Aorta (tissue), 5 donors: ENCODE results near the gene CHCHD2. TPM values are rescaled to one million over a fixed set of nuclear protein-coding genes. Genes with fewer than 3 reads are reported as not detected.
A peak's percentile ranks its signal among the peaks of the same experiment; 100 is the strongest.
"Not testable (repeated sequence)": the region's sequence is repeated elsewhere in the genome, so short reads cannot be mapped to it uniquely, and the experiment has no call there.

ENCODE experiments used
- ATAC-seq: fragments of 200-7000 bp; cut with Tn5 transposase; one replicate; pipeline ENCODE4 v1.9.1; 2022; ENCODE audit warnings: moderate library complexity; ENCODE audit not compliant: low FRiP score
- DNase-seq, 2 donors: peaks; one replicate each; pipeline ENCODE4 v3.0.0-alpha.2; 2020
- H3K27ac ChIP-seq, 2 donors: one replicate each; pipeline ENCODE4 v1.5.1; 2013; ENCODE audit warnings: low read length in 2 of 2, mild to moderate bottlenecking in 2 of 2, moderate library complexity in 2 of 2, control low read depth in 1 of 2, inconsistent platforms in 1 of 2, low read depth in 1 of 2
- H3K27me3 ChIP-seq, 2 donors: one replicate each; pipeline ENCODE4 v1.6.1; 2013; ENCODE audit warnings: control low read depth in 1 of 2, low read length in 1 of 2, mild to moderate bottlenecking in 1 of 2, moderate library complexity in 1 of 2; ENCODE audit not compliant: insufficient read depth in 2 of 2, control insufficient read depth in 1 of 2
- H3K36me3 ChIP-seq, 2 donors: one replicate each; pipeline ENCODE4 v1.6.1; 2013; ENCODE audit warnings: control low read depth in 1 of 2, low read length in 1 of 2, mild to moderate bottlenecking in 1 of 2; ENCODE audit not compliant: insufficient read depth in 2 of 2, control insufficient read depth in 1 of 2
- H3K4me1 ChIP-seq, 2 donors: one replicate each; pipeline ENCODE4 v1.6.1; 2013; ENCODE audit warnings: low read length in 2 of 2, control low read depth in 1 of 2, mild to moderate bottlenecking in 1 of 2, moderate library complexity in 1 of 2; ENCODE audit not compliant: insufficient read depth in 2 of 2, control insufficient read depth in 1 of 2
- H3K4me3 ChIP-seq, 2 donors: one replicate each; pipeline ENCODE4 v1.5.1; 2013; ENCODE audit warnings: low read length in 2 of 2, control low read depth in 1 of 2, mild to moderate bottlenecking in 1 of 2
- H3K9me3 ChIP-seq: one replicate; pipeline ENCODE4 v1.6.1; 2013; ENCODE audit warnings: mild to moderate bottlenecking, low read length; ENCODE audit not compliant: control insufficient read depth
- WGBS, 2 donors: extraction: QIAGEN DNeasy Blood & Tissue Kit; methylation state at CpG; one replicate each; pipeline ENCODE4 v1.1.7; 2013; 5-methylcytosine and 5-hydroxymethylcytosine counted together
- intact Hi-C, 2 donors: fragments of 100-400 bp; cut with DNase I; formaldehyde crosslinking; loops; one replicate each; pipeline versions ENCODE4 v1.14.2 to v1.15.0; 2022
- polyA plus RNA-seq, 2 donors: library from polyadenylated mRNA; stranded (reverse); fragments of 200-250 nt; gene quantifications; one replicate each; pipeline ENCODE4 v1.2.3, GENCODE V29; 2013
- total RNA-seq, 2 donors: library from RNA; stranded (reverse); fragmentation: NEBNext Ultra II Directional; extraction: Animal tissue kit (Norgen Biotek cat#: 25700); gene quantifications; one replicate each; pipeline ENCODE4 v1.2.1, GENCODE V29; 2021
- donor health status: healthy with polysubstance abuse.
- donor health status: Bipolar disorder and iron deficiency.
- donor health status: DM: no; HTN: no; CAD: no.
- donor health status: DM: no; HTN: no; CAD: no.
- donor health status: DM: yes; HTN: yes; CAD: no.

CHCHD2 gene
- total and polyA plus RNA-seq, 4 donors: 187 to 492 (median 310) TPM

GRCh38 chr7:56079450-56080185, 26.7 kb downstream of the CHCHD2 start:
- Histone ChIP-seq H3K4me3 (no peak overlapping the region), H3K9me3 (no peaks in the 10 kb centered on the region), H3K4me1 (no peaks in the 10 kb centered on the region), H3K27ac (peak overlapping the region; percentile 69 to 74), H3K36me3 (no peaks in the 10 kb centered on the region), H3K27me3 (no peaks in the 10 kb centered on the region)
- DNase-seq: peak; percentile 89 to 92
- intact Hi-C loops: loop anchor here (10.0 kb wide), 1 partner anchor 435 kb away; no protein-coding TSS in a partner anchor
- 5 to 6% methylated on average over 12 of the region's 12 CpGs for WGBS, 2 donors
- ATAC-seq: peak; percentile 76

- Histone ChIP-seq H3K36me3 (no peaks in the 10 kb centered on the region), H3K27me3 (no peaks in the 10 kb centered on the region), H3K4me1 (no peaks in the 10 kb centered on the region), H3K9me3 (no peaks in the 10 kb centered on the region), H3K4me3 (no peak overlapping the region), H3K27ac (peak overlapping the region in 1 of 2 donors; percentile 69)
- WGBS, 2 donors: 94% methylated on average over 16 of the region's 16 CpGs
- intact Hi-C loops: loop anchor here (10.0 kb wide), 1 partner anchor 433 kb away; no protein-coding TSS in a partner anchor
- ATAC-seq (no peak), DNase-seq (peak in 1 of 2 donors; percentile 52)
These were observed 28.1 kb downstream of the CHCHD2 start for GRCh38 chr7:56078196-56078595.

GRCh38 chr7:56077681-56078080, 28.6 kb downstream of the CHCHD2 start:
- Histone ChIP-seq H3K27me3 (no peaks in the 10 kb centered on the region), H3K36me3 (no peaks in the 10 kb centered on the region), H3K9me3 (no peaks in the 10 kb centered on the region), H3K27ac (no peak overlapping the region), H3K4me3 (no peak overlapping the region), H3K4me1 (no peaks in the 10 kb centered on the region)
- WGBS, 2 donors: 95 to 100% methylated on average over 3 of the region's 3 CpGs
- ATAC-seq (no peak), DNase-seq (peak in 1 of 2 donors; percentile 50)
- intact Hi-C loops: loop anchor here (10.0 kb wide), 1 partner anchor 433 kb away; no protein-coding TSS in a partner anchor

GRCh38 chr7:56074371-56074791, 31.9 kb downstream of the CHCHD2 start:
- Histone ChIP-seq H3K36me3 (no peaks in the 10 kb centered on the region), H3K27ac (no peak overlapping the region), H3K4me1 (no peaks in the 10 kb centered on the region), H3K4me3 (no peak overlapping the region), H3K9me3 (no peaks in the 10 kb centered on the region), H3K27me3 (no peaks in the 10 kb centered on the region)
- DNase-seq: peak; percentile 86 to 94
- WGBS, 2 donors: 6 to 7% methylated on average over 19 of the region's 19 CpGs
- intact Hi-C loops: loop anchor here (2.0 to 10.0 kb wide), 3 partner anchors 70 to 430 kb away; no protein-coding TSS in a partner anchor
- ATAC-seq: peak; percentile 92

- H3K36me3 ChIP-seq, H3K4me1 ChIP-seq, H3K4me3 ChIP-seq, intact Hi-C loops, H3K27me3 ChIP-seq, H3K9me3 ChIP-seq, H3K27ac ChIP-seq, ATAC-seq: not testable (repeated sequence)
- peak in 1 of 2 donors; percentile 20 for DNase-seq
- 95 to 97% methylated on average over 13 of the region's 13 CpGs for WGBS, 2 donors
These were observed 39.9 kb downstream of the CHCHD2 start for GRCh38 chr7:56066376-56066775.

GRCh38 chr7:56063882-56064625, 42.2 kb downstream of the CHCHD2 start, which contains the start of gene SUMF2:
TSS of gene SUMF2 (plus strand) at chr7:56064286. CDS start at chr7:56064312, 26 bp downstream.
- peak; percentile 99 for ATAC-seq

GRCh38 chr7:56063500-56063881, 42.8 kb downstream of the CHCHD2 start:
- 55 to 62% methylated on average over 7 of the region's 7 CpGs for WGBS, 2 donors
- H3K27me3 ChIP-seq: no peaks in the 10 kb centered on the region
- intact Hi-C loops: no loop called here

More at GRCh38 chr7:56063882-56064625, 42.2 kb downstream of the CHCHD2 start, which contains the start of gene SUMF2:
- intact Hi-C loops: loop anchor here in 1 of 2 donors (1.0 kb wide), 1 partner anchor 13 kb away; the partner anchor contains the start of genes CCT6A and PSPH
- Histone ChIP-seq H3K9me3 (no peaks in the 10 kb centered on the region), H3K4me3 (peak within 1 kb of the TSS; percentile 43 to 96), H3K36me3 (peaks cover 0 to 3% of the 10 kb centered on the region in 2 donors), H3K27ac (peak within 1 kb of the TSS; percentile 53 to 68), H3K27me3 (no peaks in the 10 kb centered on the region), H3K4me1 (no peaks in the 10 kb centered on the region)
- DNase-seq: peak; percentile 95 to 97
- 0% methylated on average over 48 to 49 of the region's 49 CpGs for WGBS, 2 donors

GRCh38 chr7:56062382-56062781, 43.9 kb downstream of the CHCHD2 start:
- 21 to 24% methylated on average over 2 of the region's 2 CpGs for WGBS, 2 donors
- intact Hi-C loops: no loop called here

More at GRCh38 chr7:56063500-56063881, 42.8 kb downstream of the CHCHD2 start:
- ATAC-seq (no peak), DNase-seq (no peak)
- Histone ChIP-seq H3K4me1 (no peaks in the 10 kb centered on the region), H3K9me3 (no peaks in the 10 kb centered on the region), H3K4me3 (no peak overlapping the region), H3K36me3 (peaks cover 0 to 3% of the 10 kb centered on the region in 2 donors), H3K27ac (peak overlapping the region; percentile 1 to 68)

More at GRCh38 chr7:56062382-56062781, 43.9 kb downstream of the CHCHD2 start:
- Histone ChIP-seq H3K4me1 (no peaks in the 10 kb centered on the region), H3K27ac (no peak overlapping the region), H3K9me3 (no peaks in the 10 kb centered on the region), H3K36me3 (peaks cover 0 to 3% of the 10 kb centered on the region in 2 donors), H3K27me3 (no peaks in the 10 kb centered on the region), H3K4me3 (no peak overlapping the region)
- ATAC-seq: no peak
- no peak for DNase-seq
